Iris pigment epithelial cell (primary cell): Measurements from ENCODE around the gene PLA2G12B.
"Not testable (repeated sequence)": the region's sequence is repeated elsewhere in the genome, so short reads cannot be mapped to it uniquely, and the experiment has no call there.

Experiments used
- DNase-seq: peaks from one replicate; pipeline ENCODE4 v3.0.0-alpha.2; 2011; ENCODE audit warnings: low read depth

PLA2G12B gene

GRCh38 chr10:72935361-72935760 is 19.2 kb downstream of the PLA2G12B start:
- no peak for DNase-seq

- DNase-seq: peak; percentile 46
Observed at GRCh38 chr10:72932259-72933015, 22.2 kb downstream of the PLA2G12B start.

- DNase-seq: no peak
Observed at GRCh38 chr10:72930276-72930675, 24.3 kb downstream of the PLA2G12B start.

- DNase-seq: no peak
Observed at GRCh38 chr10:72928798-72929197, 25.8 kb downstream of the PLA2G12B start.

GRCh38 chr10:72927485-72927884 is 27.1 kb downstream of the PLA2G12B start:
- no peak for DNase-seq

- DNase-seq: no peak
Observed at GRCh38 chr10:72925951-72926465, 28.6 kb downstream of the PLA2G12B start.

GRCh38 chr10:72924351-72924750 is 30.3 kb downstream of the PLA2G12B start:
- DNase-seq: no peak

GRCh38 chr10:72921147-72921683 is 33.4 kb downstream of the PLA2G12B start:
- DNase-seq: not testable (repeated sequence)

GRCh38 chr10:72918352-72918751 is 36.3 kb downstream of the PLA2G12B start:
- no peak for DNase-seq

- DNase-seq: not testable (repeated sequence)
Observed at GRCh38 chr10:72917803-72918332, 36.7 kb downstream of the PLA2G12B start.

- DNase-seq: not testable (repeated sequence)
Observed at GRCh38 chr10:72917201-72917600, 37.4 kb downstream of the PLA2G12B start.

- no peak for DNase-seq
Observed at GRCh38 chr10:72913287-72913686, 41.3 kb downstream of the PLA2G12B start.

- DNase-seq: no peak
Observed at GRCh38 chr10:72912736-72913135, 41.9 kb downstream of the PLA2G12B start.

GRCh38 chr10:72911758-72912157 is 42.8 kb downstream of the PLA2G12B start:
- DNase-seq: no peak

GRCh38 chr10:72910705-72911104 is 43.9 kb downstream of the PLA2G12B start:
- DNase-seq: no peak

- DNase-seq: peak; percentile 25
Observed at GRCh38 chr10:72906446-72906845, 48.2 kb downstream of the PLA2G12B start.

- DNase-seq: no peak
Observed at GRCh38 chr10:72904806-72905205, 49.8 kb downstream of the PLA2G12B start.

GRCh38 chr10:72903941-72904446 is 50.6 kb downstream of the PLA2G12B start:
- not testable (repeated sequence) for DNase-seq

- no peak for DNase-seq
Observed at GRCh38 chr10:72899545-72899944, 55.1 kb downstream of the PLA2G12B start.

GRCh38 chr10:72898616-72899015 is 56.0 kb downstream of the PLA2G12B start:
- no peak for DNase-seq

- DNase-seq: no peak
Observed at GRCh38 chr10:72895236-72895850, 59.3 kb downstream of the PLA2G12B start.

GRCh38 chr10:72893136-72893798 is 61.3 kb downstream of the PLA2G12B start, which contains the start of gene OIT3:
Gene OIT3 (plus strand): TSS chr10:72893739. CDS start chr10:72893799, 60 bp downstream.
- DNase-seq: no peak
